Fibroblast of skin of right quadriceps (primary cell): Measurements from ENCODE around the gene UPF1.
"Not testable (repeated sequence)": the region's sequence is repeated elsewhere in the genome, so short reads cannot be mapped to it uniquely, and the experiment has no call there.

ENCODE experiments used
- DNase-seq: peaks from one replicate; pipeline ENCODE4 v3.0.0-alpha.2; 2013

The UPF1 gene

DNA sequence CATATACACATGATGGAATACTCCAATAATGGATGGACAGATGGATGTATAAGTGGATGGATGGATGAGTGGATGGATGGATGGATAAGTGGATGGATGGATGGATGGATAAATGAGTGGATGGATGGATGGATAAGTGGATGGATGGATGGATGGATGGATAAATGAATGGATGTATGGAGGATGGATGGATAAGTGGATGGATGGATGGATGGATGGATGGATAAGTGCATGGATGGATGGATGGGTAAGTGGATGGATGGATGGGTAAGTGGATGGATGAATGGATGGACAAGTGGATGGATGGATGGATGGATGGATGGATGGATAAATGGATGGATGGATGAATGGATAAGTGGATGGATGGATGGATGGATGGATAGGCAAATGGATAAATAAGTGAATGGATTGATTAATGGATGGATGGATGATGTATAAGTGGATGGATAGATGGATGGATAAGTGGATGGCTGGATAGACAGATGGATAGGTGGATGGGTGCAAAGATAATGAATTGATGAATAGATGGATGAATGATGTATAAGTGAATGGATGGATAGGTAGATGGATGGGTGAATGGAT, 32.3 kb upstream of the UPF1 start:
- DNase-seq, result no peak

DNA sequence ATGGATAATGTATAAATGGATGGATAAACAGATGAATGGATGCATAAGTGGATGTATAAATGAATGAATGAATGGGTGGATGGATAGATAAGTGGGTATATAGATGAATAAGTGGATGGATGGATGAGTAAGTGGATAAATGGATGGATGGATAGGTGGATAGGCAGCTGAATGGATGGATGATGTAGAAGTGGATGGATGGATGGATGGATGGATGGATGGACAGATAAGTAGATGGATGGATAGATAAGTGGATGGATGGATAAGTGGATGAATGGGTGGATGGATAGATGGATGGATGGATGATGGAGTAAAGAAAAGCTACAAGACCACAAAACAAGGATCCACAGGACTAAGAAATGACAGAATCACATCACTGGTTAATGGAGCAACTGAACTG, 31.7 kb upstream of the UPF1 start:
- DNase-seq, result no peak

DNA sequence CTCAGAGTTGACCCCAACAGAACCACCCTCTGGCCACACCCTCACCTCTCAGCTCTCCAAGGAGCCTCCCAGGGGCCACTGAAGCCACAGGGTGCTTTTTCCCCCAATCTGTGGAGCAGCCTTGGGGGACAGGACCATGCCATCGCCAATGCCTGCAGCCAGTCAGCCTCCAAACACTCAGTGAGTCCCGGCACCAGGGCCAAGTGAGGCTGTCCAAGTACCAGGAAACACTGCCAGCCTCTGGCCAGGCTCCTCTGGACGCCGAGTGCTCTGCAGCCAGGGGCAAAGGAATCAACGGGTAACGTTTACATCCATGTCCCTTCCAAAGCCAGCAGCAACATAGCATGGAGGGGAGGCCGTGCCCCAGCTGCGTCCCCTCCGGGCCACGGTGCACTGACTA, 31.1 kb upstream of the UPF1 start:
- DNase-seq, result no peak

DNA sequence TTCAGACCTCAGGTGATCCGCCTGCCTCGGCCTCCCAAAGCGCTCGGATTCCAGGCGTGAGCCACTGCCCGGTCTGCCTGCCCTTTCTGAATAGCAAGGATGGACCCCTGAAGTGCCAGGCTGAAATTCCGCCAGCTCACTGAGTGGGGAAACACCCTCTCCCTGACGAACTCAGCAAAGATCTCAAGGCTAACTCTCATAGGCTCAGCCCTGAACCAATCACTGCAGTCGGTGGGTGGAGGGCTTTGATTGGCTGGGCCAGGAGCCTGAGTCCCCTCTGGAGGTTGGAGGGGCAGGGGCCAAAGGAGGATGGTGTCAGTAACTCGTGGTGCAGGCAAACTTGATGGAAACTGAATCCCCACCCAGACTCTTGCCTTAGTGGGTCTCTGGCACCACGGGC, 29.4 kb upstream of the UPF1 start:
- no peak for DNase-seq

DNA sequence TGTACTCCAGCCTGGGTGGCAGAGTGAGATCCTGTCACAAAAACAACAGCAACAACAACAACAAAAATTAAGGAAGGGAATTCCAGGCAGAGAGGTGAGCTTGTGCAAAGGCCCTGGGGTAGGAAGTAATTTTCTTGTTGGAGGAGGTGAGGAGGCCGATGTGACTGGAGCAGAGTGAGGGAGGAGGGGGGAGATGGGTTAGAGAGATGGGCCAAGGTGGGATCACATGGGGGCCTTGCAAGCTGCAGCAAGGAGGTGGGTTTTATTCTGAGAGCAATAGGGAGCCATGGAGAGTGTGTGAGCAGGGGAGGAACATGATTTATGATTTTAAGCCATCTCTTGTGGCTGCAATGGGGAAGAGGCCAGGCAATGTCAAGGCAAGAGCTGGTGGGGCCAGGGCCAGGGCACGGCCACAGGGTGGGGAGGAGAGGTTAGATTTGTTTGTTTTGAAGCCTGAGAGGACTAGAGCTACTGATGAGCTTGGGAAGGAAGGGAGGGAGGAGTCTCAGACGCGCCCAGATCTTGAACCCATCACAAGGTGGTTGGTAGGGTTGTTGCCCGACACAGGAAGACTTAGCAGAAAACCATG, 28.1 kb upstream of the UPF1 start:
- DNase-seq, result no peak

DNA sequence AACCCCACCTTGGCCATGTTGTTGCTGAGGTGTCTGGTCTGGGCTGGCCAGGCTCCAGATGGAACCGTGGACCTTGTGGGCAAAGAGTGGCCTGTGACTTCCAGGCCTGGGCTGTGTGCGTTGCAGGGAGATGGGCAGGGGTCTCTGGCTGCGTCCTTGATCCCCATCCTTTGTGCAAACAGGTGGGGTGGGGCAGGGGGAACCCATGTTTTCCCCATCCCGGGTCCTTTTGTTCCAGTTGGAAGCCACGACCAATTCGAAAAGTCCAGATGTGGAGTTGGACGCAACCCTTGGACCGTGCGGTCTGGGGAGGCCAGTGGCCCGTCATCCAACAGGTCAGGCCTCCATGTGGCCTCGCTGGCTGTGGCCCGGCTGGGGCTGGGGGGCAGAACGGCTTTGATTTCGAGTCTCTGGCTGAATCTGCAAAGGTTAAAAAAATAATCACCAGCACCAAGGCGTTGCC, 27.6 kb upstream of the UPF1 start:
- no peak for DNase-seq

DNA sequence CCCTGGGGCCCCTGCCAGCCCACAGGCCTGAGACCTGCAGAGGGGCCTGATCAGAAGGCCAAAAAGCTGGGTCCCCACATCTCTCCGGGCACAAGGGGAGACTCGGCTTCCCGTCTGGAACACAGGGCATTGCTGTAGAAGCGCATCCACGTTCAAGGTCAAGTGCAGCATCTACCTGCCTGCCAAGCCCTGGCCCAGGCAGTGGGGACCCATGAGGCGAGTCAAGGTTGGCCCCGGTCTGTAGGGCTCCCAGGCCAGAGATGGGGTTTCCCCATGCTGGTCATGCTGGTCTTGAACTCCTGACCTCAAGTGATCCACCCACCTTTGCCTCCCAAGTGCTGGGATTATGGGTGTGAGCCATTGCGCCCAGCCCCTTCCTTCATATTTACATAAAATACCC, 27.1 kb upstream of the UPF1 start:
- no peak for DNase-seq

DNA sequence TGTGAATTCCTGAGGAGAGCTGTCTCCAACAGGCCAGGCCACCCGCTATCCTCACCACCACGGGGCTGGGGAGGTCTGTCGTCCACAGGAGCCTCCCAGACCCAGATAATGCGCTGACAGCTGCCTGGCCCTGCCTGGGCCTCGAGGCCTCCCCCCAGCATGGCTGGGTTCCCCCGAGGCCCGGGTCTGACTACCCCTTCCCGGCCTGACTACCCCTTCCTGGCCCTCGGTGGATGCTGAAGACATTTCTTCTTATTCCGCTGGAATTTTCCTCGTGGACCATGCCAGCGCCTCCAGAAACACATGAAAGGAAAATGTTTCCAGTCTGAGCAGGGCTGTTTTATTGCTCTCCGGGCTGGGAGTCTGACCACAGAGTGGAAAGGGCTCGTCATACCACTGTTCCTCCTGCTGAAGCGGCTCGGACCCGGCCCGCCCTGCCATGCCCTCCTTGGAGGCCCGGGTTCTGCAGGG, 23.9 kb upstream of the UPF1 start:
- DNase-seq, result peak; percentile 59

DNA sequence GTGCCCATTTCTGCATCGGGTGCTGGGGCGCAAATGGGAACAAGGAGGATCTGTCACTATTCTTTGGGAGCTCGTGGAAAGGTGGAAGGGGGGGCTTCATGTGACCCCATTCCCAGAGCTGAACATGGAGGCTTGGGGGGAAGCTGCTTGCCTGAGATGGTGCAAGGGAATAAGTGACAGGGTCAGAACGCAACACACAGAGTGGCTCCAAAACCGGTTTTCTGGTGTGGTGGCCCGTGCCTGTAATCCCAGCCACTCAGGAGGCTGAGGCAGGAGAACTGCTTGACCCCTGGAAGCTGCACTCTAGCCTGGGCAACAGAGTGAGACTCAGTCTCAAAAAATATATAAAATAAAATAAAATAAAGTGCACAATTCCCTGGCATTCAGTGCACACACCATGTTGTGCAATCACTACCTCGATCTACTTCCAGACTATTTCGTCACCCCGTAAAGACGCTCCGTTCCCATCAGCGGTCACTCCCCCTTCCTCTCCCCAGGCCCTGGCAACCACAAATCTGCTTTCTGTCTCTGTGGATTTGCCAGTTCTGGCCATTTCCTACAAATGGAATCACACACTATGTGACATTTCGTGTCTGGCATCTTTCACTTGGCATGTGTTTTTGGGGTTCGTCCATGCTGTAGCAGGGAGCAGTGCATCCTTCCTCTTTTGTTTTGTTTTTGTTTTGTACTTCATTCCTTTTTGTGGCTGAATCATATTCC, 22.4 kb upstream of the UPF1 start:
- DNase-seq, result peak; percentile 67

DNA sequence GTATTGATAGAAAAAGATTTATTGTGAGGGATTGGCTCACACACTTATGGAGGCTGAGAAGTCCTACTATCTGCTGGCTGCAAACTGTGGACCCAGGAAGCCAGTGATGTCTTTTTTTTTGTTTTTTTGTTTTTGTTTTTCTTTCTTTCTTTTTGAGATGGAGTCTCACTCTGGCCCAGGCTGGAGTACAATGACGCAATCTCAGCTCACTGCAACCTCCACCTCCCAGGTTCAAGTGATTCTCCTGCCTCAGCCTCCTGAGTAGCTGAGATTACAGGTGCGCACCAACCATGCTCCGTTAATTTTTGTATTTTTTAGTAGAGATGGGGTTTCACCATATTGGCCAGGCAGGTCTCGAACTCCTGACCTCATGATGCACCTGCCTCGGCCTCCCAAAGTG, 20.1 kb upstream of the UPF1 start:
- not testable (repeated sequence) for DNase-seq

DNA sequence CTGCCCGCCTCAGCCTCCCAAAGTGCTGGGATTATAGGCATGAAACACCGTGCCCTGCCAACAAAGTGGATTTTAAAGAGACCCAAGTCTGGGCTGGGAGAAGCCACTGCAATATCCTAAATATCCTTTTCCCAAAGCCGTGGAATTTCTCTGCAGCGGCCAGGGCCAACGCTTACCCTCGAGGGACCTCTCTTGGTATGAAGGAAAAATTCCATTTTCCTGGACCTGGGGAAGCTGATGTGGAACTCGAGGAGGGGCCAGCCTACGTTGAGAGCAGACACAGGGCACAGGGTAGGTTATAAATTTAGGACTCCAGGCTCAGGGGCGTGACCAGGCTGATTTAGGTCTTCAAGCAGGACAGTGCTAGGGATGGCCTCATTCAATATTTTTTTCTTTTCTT, 17.7 kb upstream of the UPF1 start:
- DNase-seq, result peak; percentile 43

DNA sequence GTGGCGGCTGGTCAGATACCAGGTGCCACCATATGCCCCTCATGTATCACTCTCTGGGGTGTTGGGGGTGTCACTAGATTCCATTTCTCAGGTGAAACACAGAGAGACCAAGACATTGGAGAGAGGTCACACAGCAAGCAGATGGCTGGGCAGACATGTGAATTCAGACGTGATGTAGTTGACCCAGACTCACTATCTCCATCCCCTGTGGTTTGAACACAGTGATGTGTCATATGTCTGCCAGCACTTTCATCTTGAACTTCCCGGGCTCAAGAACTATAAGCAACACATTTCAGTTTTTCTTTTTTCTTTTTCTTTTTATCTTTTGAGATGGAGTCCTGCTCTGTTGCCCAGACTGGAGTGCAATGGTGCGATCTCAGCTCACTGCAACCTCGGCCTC, 16.1 kb upstream of the UPF1 start:
- no peak for DNase-seq

DNA sequence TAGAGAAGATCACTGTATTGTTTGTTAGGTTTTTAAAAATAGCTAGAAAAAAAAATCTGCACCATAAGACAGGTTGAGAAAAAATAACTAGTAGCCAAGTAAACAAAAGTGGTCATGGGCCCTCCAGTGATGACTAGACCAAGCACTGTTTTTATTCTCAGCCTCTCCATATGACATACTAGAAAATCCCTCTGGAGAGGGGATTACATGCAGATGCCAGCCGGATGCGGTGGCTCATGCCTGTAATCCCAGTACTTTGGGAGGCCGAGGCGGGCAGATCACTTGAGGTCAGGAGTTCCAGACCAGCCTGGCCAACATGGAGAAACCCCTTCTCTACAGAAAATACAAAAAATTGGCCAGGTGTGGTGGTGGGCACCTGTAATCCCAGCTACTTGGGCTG, 15.1 kb upstream of the UPF1 start:
- DNase-seq, result not testable (repeated sequence)

DNA sequence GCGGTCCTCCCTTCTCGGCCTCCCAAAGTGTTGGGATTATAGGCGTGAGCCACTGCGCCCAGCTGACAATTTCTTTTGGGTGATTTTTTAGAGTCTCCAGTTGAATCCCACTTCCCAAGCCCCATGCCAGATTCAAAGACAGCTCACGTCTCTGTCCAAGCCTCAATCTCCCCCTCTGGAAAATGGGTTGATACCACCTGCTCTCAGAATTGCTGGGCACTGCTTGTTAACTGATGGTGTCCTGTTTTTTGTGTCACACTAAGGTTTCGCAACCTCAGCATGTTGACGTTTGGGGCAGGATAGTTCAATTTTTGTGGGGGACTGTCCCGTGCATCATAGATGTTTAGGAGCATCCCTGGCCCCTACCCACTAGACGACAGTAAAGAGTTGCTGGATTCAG, 14.2 kb upstream of the UPF1 start:
- no peak for DNase-seq

DNA sequence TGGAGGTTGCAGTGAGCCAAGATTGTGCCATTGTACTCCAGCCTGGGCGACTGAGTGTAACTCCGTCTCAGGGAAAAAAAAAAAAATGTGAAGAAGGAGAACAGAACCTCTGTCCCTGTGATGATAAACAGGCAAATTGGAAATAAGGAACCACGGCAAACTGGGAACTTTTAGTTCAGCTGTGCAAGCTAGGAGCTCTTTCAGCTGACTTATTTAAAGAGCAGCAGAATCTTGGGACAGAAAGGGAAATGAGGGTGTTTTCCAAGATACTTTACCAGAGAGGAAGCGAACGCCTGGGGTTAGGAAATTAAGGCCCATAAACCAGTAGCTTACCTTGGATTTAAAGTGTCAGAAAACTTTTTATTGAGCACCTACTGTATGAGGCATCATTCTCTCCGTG, 3.0 kb upstream of the UPF1 start:
- no peak for DNase-seq

DNA sequence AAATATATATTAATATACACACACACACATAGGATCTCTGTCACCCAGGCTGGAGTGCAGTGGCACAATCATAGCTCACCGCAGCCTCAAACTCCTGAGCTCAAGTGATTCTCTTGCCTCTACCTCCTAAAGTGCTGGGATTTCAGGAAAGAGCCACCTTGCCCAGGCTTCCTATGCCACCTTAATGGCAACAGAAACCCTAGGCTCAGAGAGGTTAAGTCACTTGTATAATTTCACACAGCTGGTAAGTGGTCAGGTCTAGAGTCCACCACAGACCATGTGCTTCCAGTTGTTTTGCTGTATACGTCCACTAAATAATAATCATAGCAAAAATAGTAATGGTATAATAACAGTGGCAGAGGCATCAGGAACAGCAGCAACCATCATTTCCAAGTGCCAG, 1.3 kb upstream of the UPF1 start:
- DNase-seq, result no peak

DNA sequence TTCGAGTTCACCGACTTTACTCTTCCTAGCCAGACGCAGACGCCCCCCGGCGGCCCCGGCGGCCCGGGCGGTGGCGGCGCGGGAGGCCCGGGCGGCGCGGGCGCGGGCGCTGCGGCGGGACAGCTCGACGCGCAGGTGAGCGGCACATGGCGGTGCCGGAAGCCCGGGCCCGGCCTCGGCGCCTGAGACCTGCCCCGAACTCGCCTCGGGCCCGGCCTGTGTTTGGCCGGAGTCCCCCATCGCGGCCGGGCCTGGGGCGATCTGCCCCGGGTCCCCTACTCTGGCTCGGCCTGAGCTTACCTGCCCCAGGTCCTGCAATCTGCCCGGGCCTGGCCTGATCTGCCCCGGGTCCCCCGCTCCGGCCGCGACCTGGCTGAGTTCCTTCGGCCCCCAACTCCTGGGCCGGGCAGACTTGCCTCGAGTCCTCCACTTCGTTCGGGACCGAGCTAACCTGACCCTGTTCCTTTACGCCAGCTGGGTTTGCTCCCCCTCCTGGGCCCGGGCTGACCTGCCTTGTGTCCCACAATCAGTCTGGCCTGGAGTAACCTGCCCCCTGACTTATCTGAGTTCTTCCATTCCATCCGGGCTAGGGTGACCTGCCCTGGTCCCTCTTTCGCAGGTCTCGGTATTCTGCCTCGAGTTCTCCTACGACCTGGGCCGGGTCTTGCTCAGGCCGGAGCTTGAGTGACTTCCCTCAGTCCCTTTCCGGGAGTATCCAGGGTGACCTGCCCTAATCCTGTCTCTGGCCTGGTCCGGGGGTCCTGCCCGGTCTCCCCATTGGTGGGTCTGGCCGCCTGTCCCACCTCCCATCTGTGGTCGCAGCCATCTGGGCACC, 764 bp downstream of the UPF1 start:
- DNase-seq, result no peak

DNA sequence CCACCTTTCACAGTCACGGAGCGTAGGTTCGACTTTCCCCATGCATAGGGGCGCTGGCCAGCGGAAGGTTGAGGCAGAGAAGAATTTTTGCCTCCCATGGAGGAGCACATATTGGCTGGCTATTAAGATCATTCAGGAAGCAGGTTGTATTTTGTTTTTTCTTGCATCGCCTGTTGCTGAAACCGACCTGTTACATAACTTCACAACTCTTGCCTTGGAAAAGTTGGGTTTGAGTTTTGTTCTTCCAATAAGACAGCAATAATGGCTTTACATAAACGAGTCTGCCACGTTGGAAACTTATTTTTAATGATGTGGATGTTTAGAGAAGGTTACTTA, 1.4 kb downstream of the UPF1 start:
- DNase-seq, result no peak

DNA sequence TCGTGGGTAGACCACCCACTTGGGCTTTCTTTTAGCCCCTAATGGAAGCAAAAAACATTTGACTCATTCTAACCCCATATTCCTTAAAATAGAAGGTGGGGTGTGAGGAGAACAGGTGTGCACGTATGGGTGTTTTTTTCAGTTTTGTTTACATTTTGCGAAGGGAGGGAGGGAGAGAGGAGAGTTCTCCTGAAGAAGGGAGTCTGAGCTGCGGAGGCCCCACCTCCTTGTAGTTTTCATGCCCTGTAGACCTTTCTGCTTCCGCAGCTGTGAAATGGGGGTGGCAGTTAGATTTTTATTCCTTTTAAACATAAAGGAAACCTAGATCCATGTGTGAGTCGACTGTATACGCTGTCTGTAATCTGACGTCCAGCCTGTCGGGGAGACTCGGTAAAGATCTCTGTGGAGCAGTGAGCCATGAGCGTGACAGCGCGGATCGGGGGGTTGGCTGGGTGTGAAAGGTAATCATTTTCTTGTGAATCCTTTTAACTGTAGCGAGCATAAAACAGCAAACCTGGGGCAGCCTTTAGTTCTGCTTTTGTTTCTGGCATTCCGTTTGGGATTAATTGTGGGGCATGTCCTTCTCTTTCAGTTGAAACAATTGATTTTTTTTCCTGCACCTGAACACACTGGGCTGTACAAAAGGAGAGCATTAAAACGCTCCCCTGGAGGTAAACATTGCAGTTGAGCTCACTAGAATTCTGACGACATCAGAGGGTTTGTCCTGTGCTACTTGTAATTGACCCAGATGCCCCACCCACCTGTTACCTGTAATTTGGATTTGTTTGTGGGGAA, 2.3 kb downstream of the UPF1 start:
- no peak for DNase-seq

DNA sequence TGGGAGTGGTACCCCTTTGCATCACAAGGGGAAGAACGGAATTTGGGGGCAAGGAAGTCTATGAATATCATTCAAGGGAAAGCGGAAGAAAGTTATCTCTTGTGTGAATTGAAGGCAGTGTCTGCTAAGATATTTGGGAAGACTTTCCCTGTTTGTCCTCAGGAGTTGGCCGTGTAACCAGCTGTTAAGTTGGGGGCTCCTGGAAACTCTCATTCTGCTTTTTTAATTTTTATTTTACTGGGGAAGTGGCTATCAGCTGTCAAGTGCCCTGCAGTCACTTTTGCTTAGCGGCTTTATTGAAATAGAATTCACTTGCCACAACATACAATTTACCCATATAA, 2.9 kb downstream of the UPF1 start:
- no peak for DNase-seq

DNA sequence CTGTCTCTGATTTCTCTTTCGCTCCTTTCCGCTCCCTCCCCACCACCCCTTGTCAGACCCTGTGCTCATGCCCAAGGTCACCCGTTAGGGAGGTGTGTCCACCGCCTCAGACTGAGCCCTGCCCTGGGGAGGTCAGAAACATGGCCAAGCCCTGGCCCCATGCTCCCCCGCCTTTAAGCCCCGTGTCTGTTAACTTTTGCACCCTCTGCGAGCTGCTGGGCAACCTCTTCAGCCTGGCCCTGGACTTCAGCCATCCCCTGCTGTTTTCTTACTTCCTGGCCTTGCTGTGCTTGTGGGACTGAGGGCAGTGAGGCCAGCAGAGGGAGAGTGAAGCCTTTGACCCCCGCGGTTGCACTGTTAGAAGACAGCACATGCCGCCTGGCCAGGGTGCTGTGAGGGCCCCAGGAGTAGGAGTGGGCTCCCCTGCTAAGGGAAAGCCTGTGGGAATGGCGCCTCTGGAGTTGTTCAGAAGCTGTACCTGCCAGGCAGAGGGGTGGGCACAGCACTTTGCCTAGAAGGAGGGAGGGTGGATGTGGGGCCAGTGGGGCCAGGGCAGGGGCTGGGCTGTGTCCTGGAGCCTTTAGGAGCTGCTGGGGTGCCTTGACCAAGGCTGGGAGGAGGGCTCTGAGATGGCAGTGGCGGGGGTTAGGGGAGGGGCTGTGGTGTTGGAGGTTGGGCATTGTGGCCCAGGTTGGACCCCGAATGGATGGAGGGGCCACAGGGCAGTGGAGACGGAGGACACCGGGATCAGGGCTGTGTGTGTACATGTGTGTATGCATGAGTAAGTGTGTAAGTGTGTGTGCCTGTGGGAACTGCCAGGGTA, 7.9 kb downstream of the UPF1 start:
- DNase-seq, result no peak
